Hippocampal formation (tissue), 2 donors: ENCODE results near the gene NRL.
"Not testable (repeated sequence)": the region's sequence is repeated elsewhere in the genome, so short reads cannot be mapped to it uniquely, and the experiment has no call there.

Experiments
- DNase-seq, 2 donors: peaks; one replicate each; lab custom pipeline; 2025; lab: John Stamatoyannopoulos, UW

The NRL gene

GRCh38 chr14:24051789-24052655 lies 62.7 kb downstream of the NRL start, which contains the start of gene CARMIL3:
TSS of gene CARMIL3 (plus strand) at chr14:24052009. CDS start at chr14:24052154, 145 bp downstream.
- DNase-seq: peak; percentile 55 to 73

GRCh38 chr14:24051176-24051788 lies 63.5 kb downstream of the NRL start:
- no peak for DNase-seq

- not testable (repeated sequence) for DNase-seq
Observed at GRCh38 chr14:24050753-24051152, 64.0 kb downstream of the NRL start.

- not testable (repeated sequence) for DNase-seq
Observed at GRCh38 chr14:24049002-24049401, 65.7 kb downstream of the NRL start.

- no peak for DNase-seq
Observed at GRCh38 chr14:24042746-24043145, 72.0 kb downstream of the NRL start.

GRCh38 chr14:24040692-24041091 lies 74.1 kb downstream of the NRL start:
- no peak for DNase-seq

GRCh38 chr14:24038686-24039085 lies 76.1 kb downstream of the NRL start:
- no peak for DNase-seq

- DNase-seq: no peak
Observed at GRCh38 chr14:24037658-24038037, 77.1 kb downstream of the NRL start.

GRCh38 chr14:24036963-24037657 lies 77.6 kb downstream of the NRL start:
- not testable (repeated sequence) for DNase-seq

- peak; percentile 77 to 78 for DNase-seq
Observed at GRCh38 chr14:24036169-24036962, 78.4 kb downstream of the NRL start.

GRCh38 chr14:24035769-24036168 lies 79.0 kb downstream of the NRL start:
- DNase-seq: not testable (repeated sequence)

GRCh38 chr14:24032727-24033418 lies 81.9 kb downstream of the NRL start:
- no peak for DNase-seq

- not testable (repeated sequence) for DNase-seq
Observed at GRCh38 chr14:24031331-24031730, 83.4 kb downstream of the NRL start.

- not testable (repeated sequence) for DNase-seq
Observed at GRCh38 chr14:24029687-24030086, 85.1 kb downstream of the NRL start.
